H1 (cell line): ENCODE data around the gene MAPKAP1. TPM values are rescaled to one million over a fixed set of nuclear protein-coding genes. Genes with fewer than 3 reads are reported as not detected.

Experiments used
- CTCF ChIA-PET: fragments of 300-600 bp; sonication (Branson Sonifier 250); formaldehyde crosslinking; loops from one replicate; lab custom pipeline; 2021; ENCODE audit not compliant: partially characterized antibody; lab: Charles Lee
- POLR2A ChIA-PET: fragments of 300-600 bp; sonication (Branson Sonifier 250); formaldehyde crosslinking; loops from one replicate; lab custom pipeline; 2021; ENCODE audit warnings: inconsistent platforms; ENCODE audit not compliant: partially characterized antibody; lab: Charles Lee
- DNase-seq, 2 experiments: peaks; one replicate each; pipeline versions ENCODE4 v3.0.0 to v3.0.0-alpha.2; 2010 to 2022; ENCODE audit warnings: low spot score in 2 of 2, low read depth in 1 of 2, mixed read lengths in 1 of 2
- FAIRE-seq: peaks from 2 replicates; lab custom pipeline; 2011; peaks lifted over from hg19 to GRCh38; lab: Jason Lieb, UNC
- H2AFZ ChIP-seq: 2 replicates; pipeline ENCODE4 v1.8.1; 2012; ENCODE audit warnings: low read length, inconsistent platforms
- H2AK5ac ChIP-seq: 2 replicates; pipeline ENCODE4 v1.6.1; 2013; ENCODE audit warnings: low read depth, low read length
- H2BK120ac ChIP-seq: replicated peaks from 2 replicates; pipeline ENCODE3; 2013; ENCODE audit warnings: low read depth, low read length, inconsistent platforms
- H2BK12ac ChIP-seq: 2 replicates; pipeline ENCODE4 v1.6.1; 2013; ENCODE audit warnings: low read depth, low read length
- H2BK15ac ChIP-seq: 2 replicates; pipeline ENCODE4 v1.6.1; 2013; ENCODE audit warnings: low read length
- H2BK20ac ChIP-seq: 2 replicates; pipeline ENCODE4 v1.6.1; 2013; ENCODE audit warnings: low read length
- H2BK5ac ChIP-seq: 2 replicates; pipeline ENCODE4 v1.6.1; 2013; ENCODE audit warnings: low read depth, low read length
- H3K14ac ChIP-seq: 2 replicates; pipeline ENCODE4 v1.6.1; 2013; ENCODE audit warnings: inconsistent platforms; ENCODE audit not compliant: insufficient read length
- H3K18ac ChIP-seq: 2 replicates; pipeline ENCODE4 v1.6.1; 2013; ENCODE audit warnings: low read length; ENCODE audit errors: extremely low read depth
- H3K23ac ChIP-seq: 2 replicates; pipeline ENCODE4 v1.6.1; 2013; ENCODE audit warnings: inconsistent platforms; ENCODE audit not compliant: insufficient read length
- H3K23me2 ChIP-seq: 2 replicates; pipeline ENCODE4 v1.6.1; 2013; ENCODE audit warnings: low read depth, low read length
- H3K27ac ChIP-seq: 2 replicates; pipeline ENCODE4 v1.6.1; 2011; ENCODE audit warnings: low read depth, low read length, inconsistent platforms
- H3K27me3 ChIP-seq, 4 experiments: replicated peaks in 1 of 4; 1 replicate in 1 of 4; 2 replicates in 3 of 4; pipeline versions ENCODE4 v1.6.1 to v1.8.1; 2011 to 2013; ENCODE audit warnings: low read length in 3 of 4, mild to moderate bottlenecking in 3 of 4, inconsistent platforms in 2 of 4, mixed read lengths in 2 of 4, moderate library complexity in 1 of 4; ENCODE audit not compliant: control insufficient read depth in 3 of 4, insufficient read depth in 3 of 4; ENCODE audit errors: extremely low read depth in 1 of 4
- H3K36me3 ChIP-seq, 4 experiments: 2 replicates each; pipeline versions ENCODE4 v1.6.1 to v1.8.1; 2011 to 2013; ENCODE audit warnings: mild to moderate bottlenecking in 4 of 4, low read length in 3 of 4, moderate library complexity in 2 of 4, control low read depth in 1 of 4, inconsistent platforms in 1 of 4; ENCODE audit not compliant: insufficient read depth in 4 of 4, control insufficient read depth in 2 of 4
- H3K4ac ChIP-seq: replicated peaks from 2 replicates; pipeline ENCODE3; 2013; ENCODE audit warnings: low read length, low read depth, mixed read lengths, inconsistent platforms; ENCODE audit not compliant: insufficient read length
- H3K4me1 ChIP-seq, 4 experiments: replicated peaks in 1 of 4; 1 replicate in 1 of 4; 2 replicates in 3 of 4; pipeline versions ENCODE4 v1.6.1 to v1.8.1; 2011 to 2013; ENCODE audit warnings: low read length in 3 of 4, inconsistent platforms in 2 of 4, mixed read lengths in 1 of 4; ENCODE audit not compliant: insufficient read depth in 4 of 4, control insufficient read depth in 3 of 4
- H3K4me2 ChIP-seq, 2 experiments: 2 replicates each; pipeline versions ENCODE4 v1.6.1 to v1.8.1; 2011 to 2013; ENCODE audit warnings: low read depth in 2 of 2, low read length in 2 of 2, control low read depth in 1 of 2, inconsistent platforms in 1 of 2, mild to moderate bottlenecking in 1 of 2; ENCODE audit not compliant: insufficient read depth in 1 of 2
- H3K4me3 ChIP-seq, 4 experiments: fragments of 200-600, 300-600 bp in 1 of 4; sonication (generic), shearing (Covaris generic), sonication (Bioruptor Twin) in 1 of 4; 2 replicates each; pipeline versions ENCODE4 v1.5.1 to v1.8.1; 2011 to 2016; ENCODE audit warnings: low read length in 4 of 4, low read depth in 3 of 4, control low read depth in 2 of 4, inconsistent platforms in 2 of 4, mild to moderate bottlenecking in 2 of 4, mixed read lengths in 1 of 4, moderate library complexity in 1 of 4; ENCODE audit not compliant: insufficient read depth in 2 of 4; ENCODE audit errors: extremely low read depth in 1 of 4
- H3K56ac ChIP-seq: replicated peaks from 2 replicates; pipeline ENCODE3; 2013; ENCODE audit warnings: low read depth, mild to moderate bottlenecking, mixed read lengths, low read length, inconsistent platforms; ENCODE audit not compliant: insufficient read length
- H3K79me1 ChIP-seq: 2 replicates; pipeline ENCODE4 v1.6.1; 2013; ENCODE audit warnings: low read depth, low read length, control low read depth
- H3K79me2 ChIP-seq, 2 experiments: 2 replicates each; pipeline versions ENCODE4 v1.6.1 to v1.8.1; 2012 to 2013; ENCODE audit warnings: low read length in 2 of 2, mild to moderate bottlenecking in 2 of 2, inconsistent platforms in 1 of 2; ENCODE audit not compliant: insufficient read depth in 2 of 2, control insufficient read depth in 1 of 2
- H3K9ac ChIP-seq, 4 experiments: replicated peaks in 1 of 4; 1 replicate in 1 of 4; 2 replicates in 3 of 4; pipeline versions ENCODE4 v1.6.1 to v1.8.1; 2011 to 2013; ENCODE audit warnings: low read depth in 3 of 4, low read length in 3 of 4, control low read depth in 2 of 4, mild to moderate bottlenecking in 2 of 4, moderate library complexity in 2 of 4, inconsistent platforms in 1 of 4; ENCODE audit errors: extremely low read depth in 1 of 4
- H3K9me3 ChIP-seq, 2 experiments: 2 replicates each; pipeline versions ENCODE4 v1.6.1 to v1.8.1; 2012 to 2013; ENCODE audit warnings: mild to moderate bottlenecking in 2 of 2, moderate library complexity in 2 of 2, control low read depth in 1 of 2, inconsistent platforms in 1 of 2, low read depth in 1 of 2, low read length in 1 of 2, mixed read lengths in 1 of 2; ENCODE audit not compliant: insufficient read depth in 2 of 2
- H4K20me1 ChIP-seq, 2 experiments: replicated peaks in 1 of 2; 2 replicates each; pipeline versions ENCODE3 to v1.8.1; 2011 to 2013; ENCODE audit warnings: inconsistent platforms in 2 of 2, low read length in 2 of 2, mild to moderate bottlenecking in 1 of 2; ENCODE audit not compliant: insufficient read depth in 2 of 2, control insufficient read depth in 1 of 2
- H4K5ac ChIP-seq: 2 replicates; pipeline ENCODE4 v1.6.1; 2013; ENCODE audit warnings: low read length, low read depth, mixed read lengths, inconsistent platforms; ENCODE audit not compliant: insufficient read length
- H4K8ac ChIP-seq: 2 replicates; pipeline ENCODE4 v1.8.0; 2013; ENCODE audit warnings: mild to moderate bottlenecking, moderate library complexity, low read length, inconsistent platforms; ENCODE audit not compliant: insufficient read depth; ENCODE audit errors: extremely low read depth
- H4K91ac ChIP-seq: replicated peaks from 2 replicates; pipeline ENCODE3; 2013; ENCODE audit warnings: low read length, mixed read lengths, inconsistent platforms; ENCODE audit not compliant: insufficient read length
- CHD1 ChIP-seq: IDR thresholded peaks from 2 replicates; pipeline ENCODE4 v1.6.1; 2012; ENCODE audit warnings: low read depth, low read length, improper control_type of control experiment
- CTBP2 ChIP-seq: IDR thresholded peaks from 2 replicates; pipeline ENCODE4 v1.7.0; 2011; ENCODE audit warnings: borderline replicate concordance, mild to moderate bottlenecking, moderate library complexity, mixed read lengths, low read length; ENCODE audit not compliant: insufficient read depth, insufficient read length
- EP300 ChIP-seq, 2 experiments: IDR thresholded peaks; 1 replicate in 1 of 2; 2 replicates in 1 of 2; pipeline ENCODE4 v1.6.1; 2011 to 2012; ENCODE audit warnings: low read depth in 2 of 2, low read length in 2 of 2, mild to moderate bottlenecking in 2 of 2, borderline replicate concordance in 1 of 2, inconsistent platforms in 1 of 2, moderate library complexity in 1 of 2
- FOSL1 ChIP-seq: IDR thresholded peaks from 2 replicates; pipeline ENCODE4 v1.6.1; 2011; ENCODE audit warnings: mild to moderate bottlenecking, low read depth, low read length, moderate library complexity; ENCODE audit not compliant: insufficient read depth
- JUND ChIP-seq: IDR thresholded peaks from 2 replicates; pipeline ENCODE4 v1.6.1; 2011; ENCODE audit warnings: mild to moderate bottlenecking, improper control_type of control experiment, low read length
- SAP30 ChIP-seq: fragments of 300-600 bp; sonication (generic); IDR thresholded peaks from 2 replicates; pipeline ENCODE4 v1.7.1; 2012; ENCODE audit warnings: low read length, moderate library complexity, mild to moderate bottlenecking, inconsistent platforms; ENCODE audit not compliant: insufficient read depth, insufficient replicate concordance
- SIRT6 ChIP-seq: IDR thresholded peaks from one replicate; pipeline ENCODE4 v1.7.1; 2012; ENCODE audit warnings: low read length, inconsistent platforms
- TBP ChIP-seq: IDR thresholded peaks from 2 replicates; pipeline ENCODE4 v1.6.1; 2011; ENCODE audit warnings: low read depth, low read length, improper control_type of control experiment
- USF2 ChIP-seq: IDR thresholded peaks from 2 replicates; pipeline ENCODE4 v1.6.1; 2011; ENCODE audit warnings: low read length, improper control_type of control experiment
- YY1 ChIP-seq: IDR thresholded peaks from 2 replicates; pipeline ENCODE4 v1.6.1; 2011; ENCODE audit warnings: low read depth, mild to moderate bottlenecking, low read length
- ZNF274 ChIP-seq: IDR thresholded peaks from 2 replicates; pipeline ENCODE4 v1.7.0; 2012; ENCODE audit warnings: low read length, borderline replicate concordance; ENCODE audit errors: extremely low read depth
- WGBS, 2 experiments: shearing (Covaris generic) in 1 of 2; methylation state at CpG; one replicate each; pipeline versions ENCODE4 v1.1.6 to v1.1.7; 2013 to 2015; ENCODE audit warnings: low lambda C conversion rate in 2 of 2, mixed read lengths in 2 of 2, inconsistent platforms in 1 of 2, low coverage in 1 of 2, missing lambda C conversion rate in 1 of 2; ENCODE audit not compliant: insufficient replicate concordance in 2 of 2, insufficient coverage in 1 of 2, insufficient read length in 1 of 2; ENCODE audit errors: extremely low coverage in 1 of 2, missing lambda C conversion rate in 1 of 2; 5-methylcytosine and 5-hydroxymethylcytosine counted together
- polyA plus RNA-seq, 7 experiments: library from polyadenylated mRNA; depleted of rRNA in 3 of 7; stranded (reverse) in 5 of 7; unstranded in 2 of 7; fragments of >200 nt in 5 of 7; fragments of 200-250 nt in 2 of 7; gene quantifications; 1 replicate in 5 of 7; 2 replicates in 1 of 7; 4 replicates in 1 of 7; pipeline versions ENCODE4 v1.2.1 to v1.2.3, GENCODE V29; 2011 to 2013; ENCODE audit warnings: missing spikeins in 2 of 7, mixed read lengths in 2 of 7
- total RNA-seq: library from RNA; stranded (reverse); fragmentation: NEBNext Ultra II Directional; extraction: Animal tissue kit (Norgen Biotek cat#: 25700); gene quantifications from 2 replicates; pipeline ENCODE4 v1.2.1, GENCODE V29; 2021
- TF ChIP-seq, protein P1 (sequence below): IDR thresholded peaks from 2 replicates; pipeline ENCODE4 v1.6.1; 2012; ENCODE audit warnings: inconsistent platforms

MAPKAP1 gene
- total and polyA plus RNA-seq, 2 of the 8 experiments (the other 6 are each of a cell fraction or from before 2014, with no cell fraction given): 79.2 to 140 TPM

GRCh38 chr9:125744616-125745015 is 37.6 kb upstream of the MAPKAP1 start:
- CTCF ChIA-PET: interaction anchor here (0.6 to 1.7 kb wide), 3 partner anchors 12 to 766 kb away, joined by 3 to 4 read pairs (median 3); no protein-coding TSS in a partner anchor
- H3K4me2 ChIP-seq: no peak overlapping the region
- no peak overlapping the region for H2AFZ ChIP-seq
- peaks cover 4 to 10% (median 7%) of the 10 kb centered on the region in 4 experiments; a peak in 4 of 7 replicates for H3K4me1 ChIP-seq
- FAIRE-seq (no peak), DNase-seq (no peak)
- H2BK120ac ChIP-seq: no peak overlapping the region
- no peak overlapping the region for H3K23ac ChIP-seq
- peaks cover 0 to 17% of the 10 kb centered on the region in 2 experiments; a peak in 2 of 4 replicates for H3K79me2 ChIP-seq
- no peak overlapping the region for H4K8ac ChIP-seq
- no peak overlapping the region for H2BK15ac ChIP-seq
- H3K36me3 ChIP-seq: peaks cover 0 to 9% (median under 1%) of the 10 kb centered on the region in 4 experiments; a peak in 1 of 8 replicates
- no peak overlapping the region for H4K91ac ChIP-seq
- POLR2A ChIA-PET: interaction anchor here (1.1 to 1.6 kb wide), 2 partner anchors 12 to 888 kb away, joined by 3 to 6 read pairs; no protein-coding TSS in a partner anchor
- H3K4me3 ChIP-seq: no peak overlapping the region
- H4K20me1 ChIP-seq: no peaks in the 10 kb centered on the region
- H3K23me2 ChIP-seq: peaks cover 15% of the 10 kb centered on the region
- no peak overlapping the region for H2BK12ac ChIP-seq
- no peak overlapping the region for H3K18ac ChIP-seq
- no peak overlapping the region for H3K14ac ChIP-seq
- no peak overlapping the region for H2BK20ac ChIP-seq
- no peaks in the 10 kb centered on the region for H3K79me1 ChIP-seq
- 89% methylated on average over 5 of the region's 5 CpGs; no CpG with 5 or more reads in 1 of the 2 experiments for WGBS, 2 experiments
- H3K4ac ChIP-seq: no peak overlapping the region
- no peak overlapping the region for H4K5ac ChIP-seq
- no peak overlapping the region for H3K9ac ChIP-seq
- H3K27me3 ChIP-seq: no peaks in the 10 kb centered on the region
- H2AK5ac ChIP-seq: no peak overlapping the region
- no peaks in the 10 kb centered on the region for H3K9me3 ChIP-seq
- no peak overlapping the region for H3K27ac ChIP-seq
- no peak overlapping the region for H3K56ac ChIP-seq
- H2BK5ac ChIP-seq: no peak overlapping the region
- TF ChIP-seq ZNF274 (no peak), JUND (no peak), SAP30 (no peak), FOSL1 (no peak), CHD1 (no peak), USF2 (no peak), SIRT6 (no peak), CTBP2 (no peak), YY1 (no peak), EP300 (IDR thresholded peaks at IDR 0.05; ENCODE audit: borderline replicate concordance in 1 of 2, low read depth in 2 of 2, low read length in 2 of 2) (no peak), TBP (no peak)
- TF ChIP-seq, protein P1, sequence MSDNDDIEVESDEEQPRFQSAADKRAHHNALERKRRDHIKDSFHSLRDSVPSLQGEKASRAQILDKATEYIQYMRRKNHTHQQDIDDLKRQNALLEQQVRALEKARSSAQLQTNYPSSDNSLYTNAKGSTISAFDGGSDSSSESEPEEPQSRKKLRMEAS: no peak
